ENCODE data around the gene LMOD2.

Gene LMOD2

GRCh38 chr7:123640583-123640982 is 15.1 kb upstream of the LMOD2 start:
- no peak for DNase-seq

DNA sequence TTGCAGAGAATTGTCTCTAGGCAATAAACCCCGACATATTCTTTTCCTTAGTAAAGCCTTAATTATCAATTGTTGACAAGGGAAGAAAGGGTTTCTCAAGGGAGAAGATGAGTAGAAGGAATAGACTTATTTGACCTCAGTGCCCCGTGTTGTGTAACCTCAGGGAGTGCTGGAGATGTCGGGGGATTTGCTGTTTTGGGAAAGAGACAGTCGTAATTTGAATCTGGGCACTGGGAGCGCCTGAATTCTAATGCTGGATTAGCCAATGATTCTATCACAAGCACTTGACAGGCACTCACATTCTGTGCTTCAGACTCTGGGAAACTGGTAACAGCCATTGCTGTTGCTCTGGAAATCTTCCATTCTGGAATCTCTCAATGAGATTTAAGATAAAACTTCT is 13.8 kb upstream of the LMOD2 start:
- DNase-seq: no peak

DNA sequence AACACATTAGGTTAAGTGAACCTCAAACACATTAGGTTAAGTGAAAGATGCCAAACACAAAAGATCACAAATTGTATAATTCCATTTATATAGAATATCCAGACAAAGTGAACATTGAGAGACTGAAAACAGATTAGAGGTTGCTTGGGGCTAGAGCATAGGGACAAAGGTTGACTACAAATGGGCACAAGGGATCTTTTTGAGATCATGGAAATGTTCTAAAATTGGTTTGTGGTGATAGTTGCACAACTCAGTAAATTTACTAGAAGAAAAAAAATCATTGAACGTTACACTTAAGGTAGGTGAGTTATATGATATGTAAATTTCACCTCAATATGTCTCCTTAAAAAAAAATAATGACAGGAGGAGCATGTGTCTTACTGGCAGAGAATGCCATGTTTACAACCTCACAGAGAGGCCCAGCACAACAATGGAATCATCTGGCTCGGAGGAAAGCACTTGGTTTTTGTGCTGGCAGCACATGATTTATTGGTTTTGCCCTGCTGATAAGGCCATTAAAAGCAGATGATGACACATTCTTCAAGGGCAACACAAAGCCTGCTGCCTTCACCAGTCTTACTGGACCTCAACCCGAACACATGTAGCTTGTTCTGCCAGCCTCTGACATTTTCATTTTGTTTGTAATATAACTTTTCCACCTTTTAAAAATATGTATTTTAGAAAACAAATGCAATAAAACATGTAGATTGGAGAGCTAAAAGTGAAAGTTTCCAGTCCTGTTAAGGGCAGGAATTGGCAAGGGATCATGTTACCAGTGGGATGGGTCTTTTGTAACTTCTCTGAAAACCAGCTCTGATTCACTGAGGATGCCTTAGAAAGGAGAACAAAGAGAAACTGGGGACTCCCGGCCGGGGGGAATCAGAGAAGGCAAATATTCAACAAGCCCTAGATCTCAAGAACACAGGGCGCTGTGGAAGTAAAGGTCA is 11.9 kb upstream of the LMOD2 start:
- DNase-seq: peak; percentile 75 to 83

DNA sequence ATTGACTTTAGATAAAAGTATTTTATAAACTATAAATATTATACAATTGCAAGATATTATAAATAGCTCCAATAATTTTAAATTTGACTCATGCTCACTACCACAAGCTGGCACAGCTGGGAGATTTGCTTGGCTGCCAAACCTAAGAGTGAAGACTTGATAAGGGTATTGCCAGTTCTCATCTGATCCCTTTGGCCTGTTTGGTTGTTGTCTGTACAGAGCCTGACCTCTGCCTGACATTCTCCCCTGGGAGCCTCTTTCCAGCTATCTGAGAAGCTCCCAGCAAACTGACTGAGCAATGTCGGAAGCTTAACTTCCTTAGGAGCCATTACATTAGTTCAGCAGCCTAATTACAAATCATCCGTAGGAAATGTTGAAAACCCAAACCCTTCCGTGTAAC is 10.2 kb upstream of the LMOD2 start:
- DNase-seq: no peak

GRCh38 chr7:123647106-123647730 is 8.4 kb upstream of the LMOD2 start:
- DNase-seq: no peak

- no peak for DNase-seq
Observed at GRCh38 chr7:123649964-123650363, 5.7 kb upstream of the LMOD2 start.

DNA sequence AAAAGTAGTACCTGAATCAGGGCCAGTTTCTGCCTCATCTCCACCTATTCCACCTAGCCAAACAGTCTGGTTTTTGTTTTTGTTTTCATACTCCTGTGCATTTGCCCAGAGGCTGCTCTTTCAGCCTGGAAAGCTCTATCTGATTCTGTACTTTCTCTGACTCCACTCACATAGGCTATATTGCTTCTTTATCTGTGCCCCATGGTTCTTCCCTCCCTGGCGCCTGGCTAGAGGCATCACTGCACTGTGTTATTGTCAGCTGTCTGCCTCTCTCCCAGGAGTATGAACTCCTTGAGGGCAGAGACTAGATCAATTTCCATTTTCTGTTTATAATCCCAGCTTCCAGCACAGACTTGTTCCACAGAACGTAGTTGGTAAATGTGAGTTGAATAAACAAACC is 5.1 kb upstream of the LMOD2 start:
- no peak for DNase-seq

DNA sequence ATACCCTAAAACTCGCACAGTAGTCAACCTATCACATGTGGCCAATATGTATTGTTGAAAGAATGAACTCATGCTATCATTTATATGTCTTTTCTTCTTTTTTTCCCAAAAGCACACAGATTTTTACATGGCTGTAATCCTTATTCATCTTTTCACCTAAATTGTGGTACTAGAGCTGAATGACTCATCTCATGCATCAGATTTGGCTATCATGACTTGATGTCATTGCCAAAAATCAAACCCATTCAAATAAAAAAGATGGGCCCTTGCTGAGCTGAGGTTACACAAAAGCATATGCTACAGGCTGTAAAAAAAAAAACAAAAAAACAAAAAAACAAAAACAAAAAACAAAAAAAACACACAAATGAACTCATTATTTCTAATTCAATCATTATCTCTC is 3.3 kb upstream of the LMOD2 start:
- DNase-seq: no peak

- no peak for DNase-seq
Observed at GRCh38 chr7:123653162-123653561, 2.5 kb upstream of the LMOD2 start.

DNA sequence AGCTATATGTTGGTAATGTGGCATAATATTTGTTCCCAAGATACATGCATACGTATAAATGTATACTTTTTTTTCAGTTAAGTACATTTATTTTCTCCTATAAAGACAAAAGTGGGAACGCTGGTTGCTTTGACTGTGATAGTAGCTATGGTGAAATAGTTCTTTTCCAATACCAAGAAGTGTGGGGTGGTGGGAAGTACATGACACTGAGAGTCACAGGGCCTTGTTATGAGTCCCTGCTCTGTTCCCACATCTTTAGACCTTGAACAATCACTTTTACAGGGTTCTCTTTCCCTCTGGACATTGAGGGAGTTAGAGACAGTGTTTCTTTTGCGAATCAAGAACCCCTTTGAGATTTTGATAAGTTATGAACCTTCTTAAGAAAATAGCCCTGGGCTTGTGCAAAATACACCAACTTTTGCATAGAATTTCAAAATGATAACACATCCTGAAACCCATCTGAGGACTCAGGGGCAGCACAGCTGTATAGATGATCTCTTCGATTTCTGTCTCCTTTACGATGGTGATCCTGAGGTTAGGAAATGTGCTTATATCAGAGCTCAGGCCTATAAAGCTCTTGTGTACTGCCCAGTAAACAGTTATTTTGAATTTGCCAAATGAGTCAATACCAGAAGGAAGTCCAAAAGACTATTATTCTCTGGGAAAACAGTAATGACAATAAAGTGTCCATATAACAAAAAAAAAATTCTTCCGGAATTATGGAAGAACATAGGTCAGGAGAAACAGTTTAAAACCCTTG is 1.1 kb downstream of the LMOD2 start:
- DNase-seq: no peak

DNA sequence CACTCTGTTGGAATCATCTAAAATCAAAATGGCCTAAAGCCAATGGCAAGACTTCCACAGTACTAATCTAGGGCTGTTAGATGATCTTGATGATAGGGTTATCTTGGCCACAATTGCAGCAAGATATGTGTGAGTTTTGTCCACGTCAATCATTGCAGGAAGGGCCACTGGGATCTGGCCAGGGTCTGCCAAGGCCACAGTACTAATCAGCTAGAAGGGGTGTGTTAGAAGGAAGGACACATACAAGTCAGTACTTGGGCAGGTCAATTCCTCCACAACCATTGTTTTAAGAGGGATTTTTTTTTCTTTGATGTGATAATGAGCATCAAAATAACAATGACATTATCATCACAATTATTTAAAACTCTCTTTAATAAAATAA is 1.6 kb downstream of the LMOD2 start:
- no peak for DNase-seq

GRCh38 chr7:123658023-123658422 is 2.4 kb downstream of the LMOD2 start:
- no peak for DNase-seq

- DNase-seq: no peak
Observed at GRCh38 chr7:123660514-123661354, 5.1 kb downstream of the LMOD2 start.

- DNase-seq: no peak
Observed at GRCh38 chr7:123661765-123662164, 6.1 kb downstream of the LMOD2 start.

GRCh38 chr7:123662293-123662692 is 6.6 kb downstream of the LMOD2 start:
- no peak for DNase-seq

- no peak for DNase-seq
Observed at GRCh38 chr7:123662755-123663154, 7.1 kb downstream of the LMOD2 start.

DNA sequence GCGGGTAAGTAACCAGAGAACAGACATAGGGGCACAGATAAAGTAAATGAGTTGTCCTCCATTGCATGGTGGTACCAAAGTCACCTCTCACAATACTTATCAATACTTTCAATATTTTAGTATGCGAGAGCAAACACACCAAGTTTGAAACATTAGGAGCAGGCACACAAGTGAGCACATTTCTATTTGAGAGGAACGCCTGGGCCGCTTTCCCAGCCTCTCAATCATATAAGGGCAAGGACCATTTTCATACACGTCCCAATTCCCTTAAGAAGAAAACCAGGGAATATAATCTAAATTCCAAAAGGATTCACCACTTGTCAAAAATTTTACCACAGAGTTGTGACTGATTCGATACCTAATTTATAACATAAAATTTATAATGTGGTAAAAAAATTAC is 7.5 kb downstream of the LMOD2 start:
- no peak for DNase-seq

DNA sequence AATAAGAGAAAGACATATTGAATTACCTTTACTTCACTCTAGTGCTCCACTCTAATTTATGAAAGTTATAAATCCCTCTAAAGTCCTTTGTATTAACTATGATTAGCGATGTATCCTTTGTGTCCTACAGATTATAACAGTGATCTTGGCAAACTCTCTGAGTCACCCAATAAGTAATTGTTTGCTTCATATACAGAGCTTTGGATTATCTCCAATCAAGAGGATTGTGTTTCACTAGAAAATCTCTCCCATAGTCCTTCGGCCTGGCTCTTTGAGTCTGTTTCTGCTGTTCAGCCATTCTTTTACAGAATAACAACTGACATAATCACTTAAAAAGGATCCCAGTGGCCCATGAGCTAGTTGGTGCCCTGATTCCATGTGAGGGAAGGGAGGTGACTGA is 9.5 kb downstream of the LMOD2 start:
- no peak for DNase-seq

- no peak for DNase-seq
Observed at GRCh38 chr7:123665896-123666295, 10.2 kb downstream of the LMOD2 start.

DNA sequence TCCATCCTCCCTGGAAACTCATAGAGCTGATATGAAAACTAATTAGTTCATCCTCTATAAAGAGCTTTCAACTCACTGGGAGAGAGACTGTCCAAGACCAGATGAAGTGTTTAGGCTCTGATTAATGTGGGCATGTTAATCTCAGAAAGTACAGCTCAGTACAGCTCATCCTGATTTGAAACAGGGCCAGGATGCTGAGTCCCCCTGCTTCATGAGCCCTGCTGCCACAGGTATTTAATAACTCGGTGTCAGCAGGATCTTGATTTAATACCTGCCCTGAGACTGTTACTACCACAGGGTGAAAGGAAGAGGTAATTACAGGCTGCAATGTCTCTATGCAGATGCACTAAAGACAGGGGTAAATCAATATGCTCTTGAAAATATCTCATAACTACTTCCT is 10.8 kb downstream of the LMOD2 start:
- no peak for DNase-seq

DNA sequence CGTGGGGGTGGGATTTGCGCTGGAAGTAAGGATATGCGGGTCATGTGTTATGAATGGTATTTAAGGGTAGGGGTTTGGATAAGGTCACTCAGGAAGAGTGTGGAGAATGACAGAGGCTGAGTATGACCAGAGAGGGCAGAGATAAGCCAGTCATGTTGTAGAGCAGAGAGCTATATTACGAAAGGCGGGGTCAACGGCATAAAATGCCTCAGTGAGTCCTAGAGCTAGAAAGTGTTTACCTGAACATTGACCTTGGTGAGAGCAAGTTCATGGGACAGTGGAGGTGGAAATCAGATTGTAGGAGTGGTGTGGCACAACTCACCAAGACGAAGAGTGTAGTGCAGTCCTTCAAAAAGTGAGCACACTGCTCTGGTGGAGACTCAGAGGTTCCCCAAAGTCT is 13.8 kb downstream of the LMOD2 start:
- DNase-seq: no peak

DNA sequence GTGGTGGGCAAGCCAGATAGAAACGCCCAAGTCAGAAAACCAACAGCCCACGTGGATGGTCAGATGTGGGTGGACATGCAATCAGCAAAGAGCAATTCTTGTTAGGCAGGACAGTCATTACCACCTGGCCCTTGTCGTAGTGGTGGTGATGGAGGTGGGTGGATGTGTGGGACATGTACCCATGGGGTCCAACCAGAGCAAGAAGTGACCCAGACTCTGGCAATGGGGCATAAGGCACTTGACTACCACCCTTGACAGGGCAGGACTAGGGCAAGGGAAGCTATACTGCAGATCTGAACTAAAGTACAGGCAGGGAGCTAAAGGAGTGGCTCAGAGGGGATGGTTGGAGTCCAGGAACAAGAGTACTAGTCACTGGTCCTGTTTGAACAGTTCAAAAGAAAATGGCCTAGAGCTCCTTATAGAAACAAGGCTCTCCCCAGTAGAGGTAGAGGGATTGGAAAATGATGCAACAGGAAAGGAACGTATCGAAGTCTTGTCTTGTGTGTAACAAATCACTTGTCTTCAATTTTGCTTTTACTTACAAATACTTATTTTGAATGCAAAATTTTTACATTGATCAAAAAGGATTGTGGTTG is 17.6 kb downstream of the LMOD2 start:
- no peak for DNase-seq

Measured in SHP77 (cell line).